Measurements from ENCODE around the gene MOK.

MOK gene

DNA sequence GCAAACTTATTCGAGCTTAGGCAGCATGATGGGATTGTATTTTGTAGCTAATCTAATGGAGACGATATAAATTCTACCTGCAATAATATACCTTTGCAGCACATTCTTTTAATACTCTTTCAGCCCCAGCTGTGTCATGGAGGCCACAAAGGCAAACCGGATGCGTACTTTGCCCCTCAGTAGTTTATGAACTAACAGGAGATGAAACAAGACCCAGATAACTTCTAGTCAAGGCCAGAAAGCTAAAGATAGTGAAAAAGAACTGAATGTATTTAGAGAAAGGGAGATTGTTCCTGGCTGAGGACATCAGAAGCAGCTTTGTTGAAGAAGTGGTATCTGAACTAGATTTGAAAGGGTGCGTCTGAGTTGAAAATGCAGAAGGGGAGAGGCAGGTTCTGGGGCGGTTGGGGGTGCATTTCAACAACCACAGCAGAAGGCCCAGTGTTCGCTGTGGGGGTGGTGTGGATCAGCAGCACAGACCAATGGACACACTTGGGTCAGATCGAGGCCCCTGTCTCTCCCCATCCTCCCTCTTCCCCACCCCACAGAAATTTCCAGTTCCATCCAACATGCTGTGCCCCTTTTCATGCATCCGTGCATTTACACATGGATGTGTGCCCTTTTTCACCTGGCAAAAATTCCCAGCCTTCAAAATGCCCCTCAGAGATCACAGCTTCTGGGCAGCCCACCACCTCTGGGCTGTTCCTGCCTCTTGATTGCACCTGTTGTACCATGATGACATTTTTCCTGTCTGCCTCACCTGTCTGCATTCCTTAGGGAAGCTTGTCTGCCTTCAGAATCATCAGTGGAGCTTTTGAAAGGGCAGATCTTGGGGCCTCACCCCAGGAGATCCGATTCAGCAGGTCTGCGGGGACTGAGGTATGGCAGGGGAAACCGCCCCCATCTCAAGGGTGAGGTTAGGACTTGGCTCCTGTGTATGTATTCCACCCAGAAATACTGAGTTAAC lies 16.8 kb upstream of the MOK start:
- TF ChIP-seq, protein P1, sequence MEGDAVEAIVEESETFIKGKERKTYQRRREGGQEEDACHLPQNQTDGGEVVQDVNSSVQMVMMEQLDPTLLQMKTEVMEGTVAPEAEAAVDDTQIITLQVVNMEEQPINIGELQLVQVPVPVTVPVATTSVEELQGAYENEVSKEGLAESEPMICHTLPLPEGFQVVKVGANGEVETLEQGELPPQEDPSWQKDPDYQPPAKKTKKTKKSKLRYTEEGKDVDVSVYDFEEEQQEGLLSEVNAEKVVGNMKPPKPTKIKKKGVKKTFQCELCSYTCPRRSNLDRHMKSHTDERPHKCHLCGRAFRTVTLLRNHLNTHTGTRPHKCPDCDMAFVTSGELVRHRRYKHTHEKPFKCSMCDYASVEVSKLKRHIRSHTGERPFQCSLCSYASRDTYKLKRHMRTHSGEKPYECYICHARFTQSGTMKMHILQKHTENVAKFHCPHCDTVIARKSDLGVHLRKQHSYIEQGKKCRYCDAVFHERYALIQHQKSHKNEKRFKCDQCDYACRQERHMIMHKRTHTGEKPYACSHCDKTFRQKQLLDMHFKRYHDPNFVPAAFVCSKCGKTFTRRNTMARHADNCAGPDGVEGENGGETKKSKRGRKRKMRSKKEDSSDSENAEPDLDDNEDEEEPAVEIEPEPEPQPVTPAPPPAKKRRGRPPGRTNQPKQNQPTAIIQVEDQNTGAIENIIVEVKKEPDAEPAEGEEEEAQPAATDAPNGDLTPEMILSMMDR (IDR thresholded peaks at IDR 0.05; ENCODE audit: extremely low read depth, missing control alignments) = no peak

DNA sequence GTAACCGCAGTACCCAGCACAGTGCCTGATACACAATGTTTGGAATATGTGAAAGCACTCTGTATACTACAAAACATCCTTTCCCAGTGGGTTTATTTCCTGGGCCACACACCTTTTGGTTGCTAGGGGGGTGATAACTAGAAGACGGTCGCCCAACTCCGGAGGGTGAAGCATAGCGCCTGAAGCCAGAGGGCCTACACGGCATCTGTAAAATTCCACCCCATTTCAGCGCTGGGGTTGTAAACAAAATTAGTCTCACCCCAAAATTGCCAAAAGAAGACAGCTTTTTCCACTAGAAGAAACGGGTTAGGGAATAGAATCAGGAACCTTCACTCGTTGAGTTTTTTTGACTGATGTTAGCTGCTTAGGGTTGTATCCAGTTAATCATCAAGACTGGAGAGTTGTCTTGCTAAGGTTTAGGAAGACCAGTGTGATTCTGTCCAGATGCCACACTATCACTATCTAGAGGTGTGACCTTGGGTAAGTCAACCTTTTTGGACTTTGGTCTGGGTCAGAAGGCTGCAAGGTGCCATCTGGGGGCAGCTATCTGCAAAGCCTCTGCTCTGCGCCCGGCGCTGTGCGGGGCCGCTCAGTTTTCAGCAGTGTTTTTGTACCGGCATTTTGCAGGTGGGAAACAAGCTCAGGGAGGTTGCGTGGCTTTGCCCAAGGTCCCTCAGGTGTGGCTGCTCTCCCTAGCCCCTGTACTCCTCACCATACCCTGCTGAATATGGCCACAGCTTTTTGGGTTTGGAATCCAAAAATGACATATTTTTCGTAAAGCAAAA lies 15.9 kb upstream of the MOK start:
- TF ChIP-seq, protein P1 (IDR thresholded peaks at IDR 0.05; ENCODE audit: extremely low read depth, missing control alignments) = no peak
- DNase-seq (ENCODE audit: low spot score) = no peak

More for the DNA sequence above, 16.8 kb upstream of the MOK start:
- no peak for DNase-seq (ENCODE audit: low spot score)

DNA sequence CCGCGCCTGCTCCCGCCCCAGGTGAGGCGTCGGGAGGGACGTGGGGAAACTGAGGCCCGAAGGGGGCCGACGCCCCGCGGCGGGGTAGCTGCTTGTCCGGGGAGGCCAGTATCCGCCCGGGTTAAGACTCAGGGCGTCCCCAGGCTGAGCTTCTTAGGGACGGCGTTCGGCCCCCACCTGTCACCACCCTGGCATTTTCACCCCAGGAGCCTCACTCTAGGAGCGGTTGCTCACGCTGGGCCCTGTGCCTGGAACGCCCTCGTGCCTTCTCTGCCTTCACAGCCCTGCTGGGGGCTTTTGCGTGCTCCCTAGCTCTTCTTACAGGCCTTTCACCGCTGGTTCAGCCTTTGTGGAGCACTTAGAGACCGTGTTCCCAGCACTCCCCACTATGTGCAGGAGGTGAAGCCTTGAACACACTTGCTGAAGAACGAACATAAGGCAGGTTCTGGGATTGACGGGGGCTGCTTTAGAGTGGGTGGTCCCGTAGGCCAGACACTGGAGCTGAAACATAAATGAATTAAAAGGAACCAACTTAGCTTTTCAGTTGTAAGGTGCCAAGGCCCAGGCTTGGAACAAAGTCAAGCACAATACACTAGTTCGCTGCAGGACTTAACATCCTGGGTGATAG lies 15.2 kb upstream of the MOK start:
- DNase-seq (ENCODE audit: low spot score) = peak; percentile 57
- TF ChIP-seq, protein P1 (IDR thresholded peaks at IDR 0.05; ENCODE audit: extremely low read depth, missing control alignments) = no peak

DNA sequence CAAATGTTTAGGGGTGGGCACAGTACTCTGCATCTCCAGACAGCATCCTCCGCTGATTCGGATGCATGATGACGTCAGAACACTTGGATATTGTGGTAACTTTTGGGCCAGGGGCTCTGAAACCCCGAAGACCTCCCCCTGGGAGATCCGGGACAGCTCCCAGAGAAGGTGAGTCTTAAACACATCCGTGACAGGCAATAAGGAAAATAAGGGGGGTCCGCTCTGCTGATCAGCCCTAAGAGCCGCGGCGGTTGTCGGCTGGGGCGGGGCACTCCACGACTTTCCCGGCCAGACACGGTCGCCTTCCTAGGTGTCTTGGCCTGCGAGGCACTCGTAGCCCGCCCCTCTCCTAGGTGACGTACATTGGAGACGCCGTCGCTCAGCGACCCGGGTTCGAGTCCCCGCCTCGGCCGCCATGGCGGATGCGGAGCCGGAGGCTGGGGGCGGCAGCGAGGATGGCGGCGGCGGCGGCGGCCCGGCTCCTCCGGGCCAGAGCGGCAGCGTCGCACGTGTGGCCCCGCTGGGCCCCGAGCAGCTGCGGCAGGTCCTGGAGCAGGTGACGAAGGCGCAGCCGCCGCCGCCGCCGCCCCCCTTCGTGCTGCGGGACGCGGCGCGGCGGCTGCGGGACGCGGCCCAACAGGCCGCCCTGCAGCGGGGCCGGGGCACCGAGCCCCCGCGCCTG lies 14.5 kb upstream of the MOK start, which contains the start of gene ZNF839:
Gene ZNF839 (plus strand): TSS at position 396 of the 682 bp plus-strand sequence. CDS start 20 bp downstream, at position 416.
- DNase-seq (ENCODE audit: low spot score) = peak; percentile 97
- TF ChIP-seq, protein P1 (IDR thresholded peaks at IDR 0.05; ENCODE audit: extremely low read depth, missing control alignments) = no peak

DNA sequence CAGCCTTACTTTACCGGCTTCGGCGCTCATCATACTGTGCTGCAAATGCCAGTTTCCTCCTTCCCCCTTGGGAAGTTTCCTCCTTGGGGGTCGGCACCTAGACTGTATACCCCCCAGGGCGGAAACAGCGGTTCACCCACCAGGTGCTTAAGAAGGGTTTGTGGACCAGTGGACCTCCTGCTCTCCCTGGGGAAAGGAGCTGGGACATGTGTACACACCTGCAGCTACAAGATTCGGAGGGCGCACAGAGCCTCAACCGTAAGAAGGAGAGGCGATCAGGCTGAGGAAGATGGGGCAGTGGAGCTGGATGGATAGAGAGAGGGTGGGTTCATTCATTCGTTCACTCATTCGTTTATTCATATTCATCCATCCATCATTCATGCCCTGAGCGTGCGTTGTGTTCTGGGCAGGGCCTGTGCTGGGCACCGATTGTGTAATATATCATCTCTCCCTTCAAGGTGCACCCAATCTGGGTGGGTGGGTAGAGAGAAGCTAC lies 13.9 kb upstream of the MOK start:
- TF ChIP-seq, protein P1 (IDR thresholded peaks at IDR 0.05; ENCODE audit: extremely low read depth, missing control alignments) = no peak
- DNase-seq (ENCODE audit: low spot score) = no peak

DNA sequence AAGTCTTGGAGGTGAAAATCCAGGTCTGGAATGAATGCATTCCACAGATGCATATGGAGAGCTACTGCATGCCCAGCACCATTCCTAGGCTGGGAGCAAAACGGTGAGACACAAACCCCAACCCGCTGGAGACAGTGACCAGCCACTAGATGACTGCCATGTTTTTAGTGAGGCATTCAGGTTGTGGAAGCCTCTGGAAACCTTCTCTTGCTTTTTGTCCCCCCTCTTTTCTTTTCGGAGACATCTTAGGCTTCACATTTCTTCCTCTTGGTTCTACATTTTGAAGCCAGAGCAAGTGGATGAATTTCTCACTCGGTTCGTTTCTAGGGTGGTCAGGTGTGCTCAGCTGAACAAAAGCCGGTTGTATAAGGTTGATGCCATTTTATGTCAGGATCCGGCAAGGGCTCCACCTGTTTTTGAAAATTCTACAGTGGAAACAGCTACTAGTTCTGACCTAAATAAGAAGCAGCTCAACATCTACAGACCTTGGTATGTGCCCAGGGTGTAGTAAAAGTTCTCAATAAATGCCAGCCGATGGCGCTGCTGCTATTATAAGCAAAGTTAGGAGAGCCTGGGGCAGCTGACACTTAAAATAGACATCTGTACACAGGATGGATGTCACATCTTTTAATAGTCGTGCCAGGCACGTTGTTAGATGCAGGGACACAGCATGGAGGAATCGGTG lies 12.7 kb upstream of the MOK start:
- DNase-seq (ENCODE audit: low spot score) = peak; percentile 33
- TF ChIP-seq, protein P1 (IDR thresholded peaks at IDR 0.05; ENCODE audit: extremely low read depth, missing control alignments) = no peak
